Measurements from ENCODE around the gene ZNF497.

The ZNF497 gene

DNA sequence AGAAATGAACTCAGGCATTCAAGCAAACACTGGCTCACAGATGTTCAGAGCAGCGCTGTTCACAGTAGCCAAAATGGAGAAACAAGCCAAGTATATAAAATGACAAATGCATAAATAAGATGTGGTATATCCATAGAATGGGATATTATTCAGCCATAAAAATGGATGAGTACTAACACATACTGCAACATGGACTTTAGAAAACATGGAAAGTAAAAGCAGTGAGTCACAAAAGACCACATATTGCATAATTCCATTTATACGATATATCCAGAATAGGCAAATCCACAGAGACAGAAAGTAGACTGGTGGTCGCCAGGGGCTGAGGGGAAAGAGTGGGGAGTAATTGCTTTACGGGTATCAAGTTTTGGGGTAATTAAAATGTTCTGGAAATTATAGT lies 11.6 kb upstream of the ZNF497 start:
- no peak for TF ChIP-seq EGR1 (IDR thresholded peaks at IDR 0.05)
- no peak for TF ChIP-seq RAD21 (IDR thresholded peaks at IDR 0.05; ENCODE audit: low read depth)
- no peak for TF ChIP-seq CREB1 (IDR thresholded peaks at IDR 0.05; ENCODE audit: low read depth)
- TF ChIP-seq CEBPB (IDR thresholded peaks at IDR 0.05), result no peak
- no peak for TF ChIP-seq TCF12 (IDR thresholded peaks at IDR 0.05; ENCODE audit: low read depth)
- TF ChIP-seq YY1 (IDR thresholded peaks at IDR 0.05; ENCODE audit: low read depth), result no peak
- no peak for TF ChIP-seq TAF1 (IDR thresholded peaks at IDR 0.05; ENCODE audit: low read depth)
- TF ChIP-seq EP300 (IDR thresholded peaks at IDR 0.05; ENCODE audit: borderline replicate concordance), result no peak
- TF ChIP-seq, protein P1, sequence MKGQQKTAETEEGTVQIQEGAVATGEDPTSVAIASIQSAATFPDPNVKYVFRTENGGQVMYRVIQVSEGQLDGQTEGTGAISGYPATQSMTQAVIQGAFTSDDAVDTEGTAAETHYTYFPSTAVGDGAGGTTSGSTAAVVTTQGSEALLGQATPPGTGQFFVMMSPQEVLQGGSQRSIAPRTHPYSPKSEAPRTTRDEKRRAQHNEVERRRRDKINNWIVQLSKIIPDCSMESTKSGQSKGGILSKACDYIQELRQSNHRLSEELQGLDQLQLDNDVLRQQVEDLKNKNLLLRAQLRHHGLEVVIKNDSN (IDR thresholded peaks at IDR 0.05), result no peak
- no peak for TF ChIP-seq FOXM1 (IDR thresholded peaks at IDR 0.05; ENCODE audit: borderline replicate concordance, low read depth)
- TF ChIP-seq TEAD4 (IDR thresholded peaks at IDR 0.05), result no peak
- TF ChIP-seq, protein P2, sequence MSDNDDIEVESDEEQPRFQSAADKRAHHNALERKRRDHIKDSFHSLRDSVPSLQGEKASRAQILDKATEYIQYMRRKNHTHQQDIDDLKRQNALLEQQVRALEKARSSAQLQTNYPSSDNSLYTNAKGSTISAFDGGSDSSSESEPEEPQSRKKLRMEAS (IDR thresholded peaks at IDR 0.05), result no peak
- TF ChIP-seq ZBTB7A (IDR thresholded peaks at IDR 0.05; ENCODE audit: low read depth), result no peak
- TF ChIP-seq, protein P3, sequence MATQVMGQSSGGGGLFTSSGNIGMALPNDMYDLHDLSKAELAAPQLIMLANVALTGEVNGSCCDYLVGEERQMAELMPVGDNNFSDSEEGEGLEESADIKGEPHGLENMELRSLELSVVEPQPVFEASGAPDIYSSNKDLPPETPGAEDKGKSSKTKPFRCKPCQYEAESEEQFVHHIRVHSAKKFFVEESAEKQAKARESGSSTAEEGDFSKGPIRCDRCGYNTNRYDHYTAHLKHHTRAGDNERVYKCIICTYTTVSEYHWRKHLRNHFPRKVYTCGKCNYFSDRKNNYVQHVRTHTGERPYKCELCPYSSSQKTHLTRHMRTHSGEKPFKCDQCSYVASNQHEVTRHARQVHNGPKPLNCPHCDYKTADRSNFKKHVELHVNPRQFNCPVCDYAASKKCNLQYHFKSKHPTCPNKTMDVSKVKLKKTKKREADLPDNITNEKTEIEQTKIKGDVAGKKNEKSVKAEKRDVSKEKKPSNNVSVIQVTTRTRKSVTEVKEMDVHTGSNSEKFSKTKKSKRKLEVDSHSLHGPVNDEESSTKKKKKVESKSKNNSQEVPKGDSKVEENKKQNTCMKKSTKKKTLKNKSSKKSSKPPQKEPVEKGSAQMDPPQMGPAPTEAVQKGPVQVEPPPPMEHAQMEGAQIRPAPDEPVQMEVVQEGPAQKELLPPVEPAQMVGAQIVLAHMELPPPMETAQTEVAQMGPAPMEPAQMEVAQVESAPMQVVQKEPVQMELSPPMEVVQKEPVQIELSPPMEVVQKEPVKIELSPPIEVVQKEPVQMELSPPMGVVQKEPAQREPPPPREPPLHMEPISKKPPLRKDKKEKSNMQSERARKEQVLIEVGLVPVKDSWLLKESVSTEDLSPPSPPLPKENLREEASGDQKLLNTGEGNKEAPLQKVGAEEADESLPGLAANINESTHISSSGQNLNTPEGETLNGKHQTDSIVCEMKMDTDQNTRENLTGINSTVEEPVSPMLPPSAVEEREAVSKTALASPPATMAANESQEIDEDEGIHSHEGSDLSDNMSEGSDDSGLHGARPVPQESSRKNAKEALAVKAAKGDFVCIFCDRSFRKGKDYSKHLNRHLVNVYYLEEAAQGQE (IDR thresholded peaks at IDR 0.05; ENCODE audit: low read depth), result no peak
- no peak for TF ChIP-seq NFIC (IDR thresholded peaks at IDR 0.05)

DNA sequence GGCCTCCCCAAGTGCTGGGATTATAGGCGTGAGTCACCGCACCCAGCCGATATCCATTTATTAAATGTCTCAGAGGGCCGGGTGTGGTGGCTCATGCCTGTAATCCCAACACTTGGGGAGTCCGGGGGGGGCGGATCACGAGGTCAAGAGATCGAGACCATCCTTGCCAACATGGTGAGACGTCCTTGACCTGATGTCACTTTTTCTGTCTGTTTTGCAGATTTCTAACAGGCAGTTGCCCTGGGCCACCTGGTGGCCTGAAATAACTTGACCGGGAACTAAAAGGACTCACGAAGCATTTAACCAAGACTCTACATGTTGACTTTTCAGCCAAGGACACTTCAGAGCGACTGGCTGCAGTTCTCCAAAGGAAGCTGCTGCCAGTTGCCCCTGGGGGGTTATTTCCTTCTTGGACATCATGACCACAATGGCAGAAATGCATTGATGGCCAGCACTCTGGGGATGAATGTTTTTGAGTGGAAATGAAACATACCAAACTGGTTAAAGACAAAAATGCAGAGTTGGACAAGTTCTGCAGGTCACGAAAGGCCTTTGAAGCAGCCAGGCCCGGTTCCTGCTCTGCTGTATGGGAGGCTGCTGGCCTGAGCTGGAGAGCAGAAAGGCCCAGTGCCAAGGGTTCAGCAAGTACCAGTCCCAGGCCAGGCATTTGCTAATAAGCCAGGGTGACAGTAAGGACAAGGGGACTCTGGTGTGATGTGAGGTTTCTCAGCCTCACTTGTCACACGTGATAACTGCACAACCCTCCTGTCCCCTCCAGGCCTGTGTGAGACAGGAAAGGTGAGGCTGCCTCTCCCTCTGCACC lies 10.0 kb upstream of the ZNF497 start:
- TF ChIP-seq TCF12 (IDR thresholded peaks at IDR 0.05; ENCODE audit: low read depth) (no peak), CEBPB (IDR thresholded peaks at IDR 0.05) (no peak), EGR1 (IDR thresholded peaks at IDR 0.05) (no peak), CREB1 (IDR thresholded peaks at IDR 0.05; ENCODE audit: low read depth) (no peak), RAD21 (IDR thresholded peaks at IDR 0.05; ENCODE audit: low read depth) (no peak), FOXM1 (IDR thresholded peaks at IDR 0.05; ENCODE audit: borderline replicate concordance, low read depth) (no peak), YY1 (IDR thresholded peaks at IDR 0.05; ENCODE audit: low read depth) (no peak), TAF1 (IDR thresholded peaks at IDR 0.05; ENCODE audit: low read depth) (no peak), EP300 (IDR thresholded peaks at IDR 0.05; ENCODE audit: borderline replicate concordance) (no peak), NFIC (IDR thresholded peaks at IDR 0.05) (no peak), ZBTB7A (IDR thresholded peaks at IDR 0.05; ENCODE audit: low read depth) (no peak), TEAD4 (IDR thresholded peaks at IDR 0.05) (no peak)
- TF ChIP-seq, protein P3 (IDR thresholded peaks at IDR 0.05; ENCODE audit: low read depth), result no peak
- TF ChIP-seq, protein P2 (IDR thresholded peaks at IDR 0.05), result no peak
- TF ChIP-seq, protein P1 (IDR thresholded peaks at IDR 0.05), result no peak

DNA sequence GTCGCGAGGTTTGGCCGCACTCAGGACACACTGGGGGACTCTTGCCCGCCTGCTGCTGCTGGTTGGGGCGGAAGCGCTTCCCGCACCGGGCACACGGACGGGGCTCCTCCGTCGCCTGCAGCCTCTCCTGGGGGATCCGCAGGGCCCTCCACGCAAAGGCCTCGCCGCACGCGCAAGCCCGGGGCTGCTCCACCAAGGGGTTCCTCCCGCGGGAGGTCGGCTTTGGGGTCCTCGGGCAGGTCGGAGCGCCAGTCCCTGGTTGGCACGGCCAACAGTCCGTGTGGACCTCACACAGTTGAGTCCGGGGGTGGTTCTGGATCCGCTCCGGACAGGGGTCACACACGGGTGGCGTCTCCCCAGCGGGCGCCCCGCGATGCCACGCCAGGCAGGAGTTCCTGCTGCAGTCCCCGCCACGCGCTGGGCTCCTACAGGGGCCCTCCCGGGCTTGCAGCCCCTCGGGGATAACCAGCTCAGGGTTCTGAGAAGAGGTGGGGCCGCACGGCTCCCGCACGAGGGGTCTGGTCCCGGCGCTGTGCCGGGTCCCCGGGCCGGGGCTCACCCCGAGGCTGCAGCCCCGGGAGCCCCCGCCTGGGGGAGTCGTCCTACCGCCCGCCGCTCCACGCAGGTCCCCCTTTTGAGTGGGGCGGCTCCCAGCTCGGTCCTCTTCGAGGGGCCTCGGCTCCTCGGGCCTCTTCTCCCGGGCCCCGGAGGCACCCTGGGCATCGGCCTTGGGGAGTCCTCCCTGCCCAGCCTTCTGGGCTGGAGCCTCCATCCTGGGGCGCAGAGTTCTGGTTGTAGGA lies 6.2 kb upstream of the ZNF497 start:
- no peak for TF ChIP-seq ZBTB7A (IDR thresholded peaks at IDR 0.05; ENCODE audit: low read depth)
- no peak for TF ChIP-seq EGR1 (IDR thresholded peaks at IDR 0.05)
- TF ChIP-seq FOXM1 (IDR thresholded peaks at IDR 0.05; ENCODE audit: borderline replicate concordance, low read depth), result no peak
- TF ChIP-seq CREB1 (IDR thresholded peaks at IDR 0.05; ENCODE audit: low read depth), result no peak
- TF ChIP-seq, protein P3 (IDR thresholded peaks at IDR 0.05; ENCODE audit: low read depth), result no peak
- TF ChIP-seq, protein P2 (IDR thresholded peaks at IDR 0.05), result no peak
- no peak for TF ChIP-seq EP300 (IDR thresholded peaks at IDR 0.05; ENCODE audit: borderline replicate concordance)
- TF ChIP-seq RAD21 (IDR thresholded peaks at IDR 0.05; ENCODE audit: low read depth), result no peak
- TF ChIP-seq, protein P1 (IDR thresholded peaks at IDR 0.05), result no peak
- TF ChIP-seq YY1 (IDR thresholded peaks at IDR 0.05; ENCODE audit: low read depth), result no peak
- TF ChIP-seq CEBPB (IDR thresholded peaks at IDR 0.05), result no peak
- TF ChIP-seq TAF1 (IDR thresholded peaks at IDR 0.05; ENCODE audit: low read depth), result no peak
- TF ChIP-seq NFIC (IDR thresholded peaks at IDR 0.05), result no peak
- no peak for TF ChIP-seq TCF12 (IDR thresholded peaks at IDR 0.05; ENCODE audit: low read depth)
- no peak for TF ChIP-seq TEAD4 (IDR thresholded peaks at IDR 0.05)

All from Ishikawa (cell line).